AG04450 (cell line): Measurements from ENCODE around the gene UNC13A. TPM values are rescaled to one million over a fixed set of nuclear protein-coding genes. Genes with fewer than 3 reads are reported as not detected.

Source experiments
- CTCF ChIA-PET: fragments of 300-600, 350-600 bp; formaldehyde crosslinking; extraction: SDS; loops from one replicate; lab custom pipeline; 2022; ENCODE audit warnings: antibody characterized with exemption, inconsistent platforms; lab: Charles Lee
- POLR2A ChIA-PET: fragments of 350-600 bp; formaldehyde crosslinking; extraction: SDS; loops from one replicate; lab custom pipeline; 2021; ENCODE audit warnings: antibody characterized with exemption, inconsistent platforms; lab: Yijun Ruan, JAX
- DNase-seq: peaks from one replicate; pipeline ENCODE4 v3.0.0-alpha.2; 2011; ENCODE audit warnings: low read depth, low spot score
- H3K27ac ChIP-seq: one replicate; pipeline ENCODE4 v1.5.1; 2012; ENCODE audit warnings: low read depth, low read length, control low read depth
- H3K27me3 ChIP-seq: one replicate; pipeline ENCODE4 v1.6.0; 2012; ENCODE audit warnings: low read length; ENCODE audit not compliant: control insufficient read depth, insufficient read depth
- H3K4me3 ChIP-seq: 2 replicates; pipeline ENCODE4 v1.5.1; 2011; ENCODE audit warnings: mild to moderate bottlenecking, low read depth, low read length, control low read depth
- H3K9me3 ChIP-seq: 2 replicates; pipeline ENCODE4 v1.5.1; 2012; ENCODE audit warnings: low read length; ENCODE audit not compliant: control insufficient read depth, insufficient read depth
- polyA plus RNA-seq: library from polyadenylated mRNA; depleted of rRNA; stranded (reverse); fragments of >200 nt; gene quantifications from 2 replicates; pipeline ENCODE4 v1.2.3, GENCODE V29; 2011
- TF ChIP-seq, protein P1 (sequence below): IDR thresholded peaks from 2 replicates; pipeline ENCODE4 v1.5.1; 2011; ENCODE audit warnings: low read depth, low read length, control low read depth, inconsistent platforms

UNC13A gene
- polyA plus RNA-seq, 1 experiment = 0.04 TPM

DNA sequence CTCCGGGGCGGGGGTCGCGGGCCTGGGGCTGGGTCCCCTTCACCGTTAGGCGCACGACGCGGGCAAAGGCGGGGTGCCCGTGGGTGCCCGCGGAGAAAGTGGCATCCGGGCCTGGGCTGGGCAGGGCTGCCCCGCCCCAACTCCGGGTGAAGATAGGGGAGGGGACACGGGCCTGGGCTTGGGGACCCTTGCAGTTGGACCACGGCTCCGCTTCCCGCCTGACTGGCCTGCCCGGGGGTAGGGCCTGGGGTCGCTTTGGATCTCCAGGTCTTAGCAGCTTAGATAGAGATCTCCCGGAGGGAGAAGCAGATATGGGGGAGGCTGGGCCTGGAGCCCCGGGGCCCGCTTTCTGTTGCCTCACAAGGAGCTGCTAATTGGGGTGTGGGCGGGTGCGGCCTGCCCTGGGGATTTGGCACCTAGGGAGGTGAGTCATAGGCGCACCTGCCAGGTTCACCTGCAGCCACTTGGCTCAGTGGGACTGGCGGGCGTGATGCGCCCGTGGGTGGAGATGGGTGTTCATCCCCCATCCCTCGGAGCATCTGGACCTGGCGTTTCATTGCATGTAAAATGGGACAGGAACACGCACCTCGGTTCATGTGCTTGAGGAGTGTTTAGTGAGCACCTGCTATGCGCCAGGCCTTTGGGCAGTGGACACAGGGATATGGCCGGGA is 31.7 kb upstream of the UNC13A start:
- no peak for DNase-seq
- Histone ChIP-seq H3K27me3 (no peaks in the 10 kb centered on the region), H3K9me3 (no peaks in the 10 kb centered on the region; the same call in 1 of the 2 replicates), H3K27ac (no peak overlapping the region), H3K4me3 (peak overlapping the region; percentile 87)
- POLR2A ChIA-PET = interaction anchor here (0.6 to 1.0 kb wide), 2 partner anchors 23 to 110 kb away, joined by 3 to 5 read pairs; no protein-coding TSS in a partner anchor
- CTCF ChIA-PET = interaction anchor here (2.2 kb wide), 1 partner anchor 47 kb away, joined by 12 read pairs; no protein-coding TSS in a partner anchor
- TF ChIP-seq, protein P1, sequence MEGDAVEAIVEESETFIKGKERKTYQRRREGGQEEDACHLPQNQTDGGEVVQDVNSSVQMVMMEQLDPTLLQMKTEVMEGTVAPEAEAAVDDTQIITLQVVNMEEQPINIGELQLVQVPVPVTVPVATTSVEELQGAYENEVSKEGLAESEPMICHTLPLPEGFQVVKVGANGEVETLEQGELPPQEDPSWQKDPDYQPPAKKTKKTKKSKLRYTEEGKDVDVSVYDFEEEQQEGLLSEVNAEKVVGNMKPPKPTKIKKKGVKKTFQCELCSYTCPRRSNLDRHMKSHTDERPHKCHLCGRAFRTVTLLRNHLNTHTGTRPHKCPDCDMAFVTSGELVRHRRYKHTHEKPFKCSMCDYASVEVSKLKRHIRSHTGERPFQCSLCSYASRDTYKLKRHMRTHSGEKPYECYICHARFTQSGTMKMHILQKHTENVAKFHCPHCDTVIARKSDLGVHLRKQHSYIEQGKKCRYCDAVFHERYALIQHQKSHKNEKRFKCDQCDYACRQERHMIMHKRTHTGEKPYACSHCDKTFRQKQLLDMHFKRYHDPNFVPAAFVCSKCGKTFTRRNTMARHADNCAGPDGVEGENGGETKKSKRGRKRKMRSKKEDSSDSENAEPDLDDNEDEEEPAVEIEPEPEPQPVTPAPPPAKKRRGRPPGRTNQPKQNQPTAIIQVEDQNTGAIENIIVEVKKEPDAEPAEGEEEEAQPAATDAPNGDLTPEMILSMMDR = no peak

- DNase-seq = no peak
- Histone ChIP-seq H3K27me3 (no peaks in the 10 kb centered on the region), H3K27ac (no peak within 1 kb of the TSS), H3K9me3 (no peaks in the 10 kb centered on the region; the same call in 1 of the 2 replicates), H3K4me3 (peak within 1 kb of the TSS; percentile 87)
- CTCF ChIA-PET = interaction anchor here (1.0 to 2.2 kb wide), 2 partner anchors 48 to 140 kb away, joined by 4 to 12 read pairs; partner anchors contain the start of gene RPL18A
- POLR2A ChIA-PET = interaction anchor here (0.6 to 1.0 kb wide), 3 partner anchors 23 to 225 kb away, joined by 3 to 5 read pairs (median 4); no protein-coding TSS in a partner anchor
- TF ChIP-seq, protein P1 = no peak
Observed at GRCh38 chr19:17718947-17719711, 31.0 kb upstream of the UNC13A start, which contains the start of gene MAP1S. Gene MAP1S (plus strand): TSS chr19:17719480. CDS start chr19:17719503, 23 bp downstream.

GRCh38 chr19:17718550-17718946 is 30.4 kb upstream of the UNC13A start:
- Histone ChIP-seq H3K4me3 (no peak overlapping the region), H3K27me3 (no peaks in the 10 kb centered on the region), H3K9me3 (no peaks in the 10 kb centered on the region; the same call in 1 of the 2 replicates), H3K27ac (no peak overlapping the region)
- TF ChIP-seq, protein P1 = no peak
- CTCF ChIA-PET = interaction anchor here (1.0 kb wide), 1 partner anchor 141 kb away, joined by 4 read pairs; the partner anchor contains the start of gene RPL18A
- DNase-seq = no peak
- POLR2A ChIA-PET = no interaction called here

GRCh38 chr19:17716309-17716929 is 28.3 kb upstream of the UNC13A start:
- CTCF ChIA-PET = interaction anchor here (1.0 kb wide), 1 partner anchor 67 kb away, joined by 4 read pairs; no protein-coding TSS in a partner anchor
- Histone ChIP-seq H3K27me3 (no peaks in the 10 kb centered on the region), H3K9me3 (no peaks in the 10 kb centered on the region; the same call in 1 of the 2 replicates), H3K4me3 (no peak overlapping the region), H3K27ac (no peak overlapping the region)
- no peak for DNase-seq
- POLR2A ChIA-PET = interaction anchor here (0.7 kb wide), 1 partner anchor 36 kb away, joined by 12 read pairs; no protein-coding TSS in a partner anchor
- TF ChIP-seq, protein P1 = peak; percentile 29
